Epithelial cell of prostate (primary cell): ENCODE measurements around the gene ICE1.
"Not testable (repeated sequence)": the region's sequence is repeated elsewhere in the genome, so short reads cannot be mapped to it uniquely, and the experiment has no call there.

Source experiments
- DNase-seq: peaks from one replicate; pipeline ENCODE4 v3.0.0-alpha.2; 2011; ENCODE audit warnings: low read depth, low spot score
- H3K27ac ChIP-seq: fragments of 450-650 bp; 2 replicates; pipeline ENCODE4 v1.5.1; 2017; ENCODE audit warnings: mild to moderate bottlenecking

ICE1 gene

DNA sequence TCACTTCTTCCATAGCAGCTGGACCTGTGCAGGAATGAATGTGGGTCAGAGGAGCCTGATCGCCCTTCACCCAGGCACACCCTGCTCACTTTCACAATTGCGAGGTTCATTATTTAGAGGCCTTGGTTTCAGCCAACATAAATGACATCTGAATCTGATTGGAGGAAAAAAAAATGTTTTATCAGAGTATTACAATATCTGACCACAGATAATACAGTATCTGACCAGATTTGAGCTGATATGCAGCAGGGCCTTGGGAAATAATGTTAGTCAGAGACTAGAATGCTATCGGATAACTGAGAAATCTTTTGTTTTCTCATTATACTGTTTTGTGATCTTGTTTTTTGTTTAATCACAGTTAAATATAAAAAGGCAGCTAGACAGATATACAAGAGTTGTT, 7.7 kb downstream of the ICE1 start:
- no peak overlapping the region for H3K27ac ChIP-seq
- no peak for DNase-seq

GRCh38 chr5:5432020-5432707, 9.7 kb downstream of the ICE1 start:
- DNase-seq: no peak
- peak overlapping the region; percentile 17 for H3K27ac ChIP-seq

DNA sequence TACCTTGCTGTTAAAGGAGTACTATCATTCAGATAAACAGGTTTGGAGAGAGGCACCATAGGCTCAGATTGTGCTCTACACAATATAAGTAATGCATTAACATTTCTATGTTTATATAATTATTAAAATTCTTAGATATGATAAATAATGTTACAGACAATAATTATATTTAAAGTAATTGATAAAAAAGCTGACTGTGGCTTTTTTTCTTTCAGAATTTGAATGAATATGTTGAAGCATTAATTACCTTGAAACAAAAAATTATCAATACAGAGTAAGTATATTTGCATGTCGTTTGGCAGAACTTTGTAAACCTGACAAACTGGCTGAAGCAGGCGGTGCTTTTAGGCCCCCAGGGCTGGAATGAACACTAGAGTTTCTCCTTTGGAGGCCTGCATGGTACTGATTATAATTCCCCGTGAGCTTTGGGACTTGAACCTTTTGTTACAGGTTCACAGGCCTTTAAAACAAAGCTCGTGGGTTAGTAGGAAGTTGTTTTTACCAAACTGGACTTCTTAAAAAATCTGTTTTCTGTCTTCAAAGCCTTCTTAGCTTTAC, 13.8 kb downstream of the ICE1 start:
- no peak for DNase-seq
- H3K27ac ChIP-seq: no peak overlapping the region

GRCh38 chr5:5437227-5438172, 15.0 kb downstream of the ICE1 start:
- H3K27ac ChIP-seq: no peak overlapping the region
- DNase-seq: no peak

DNA sequence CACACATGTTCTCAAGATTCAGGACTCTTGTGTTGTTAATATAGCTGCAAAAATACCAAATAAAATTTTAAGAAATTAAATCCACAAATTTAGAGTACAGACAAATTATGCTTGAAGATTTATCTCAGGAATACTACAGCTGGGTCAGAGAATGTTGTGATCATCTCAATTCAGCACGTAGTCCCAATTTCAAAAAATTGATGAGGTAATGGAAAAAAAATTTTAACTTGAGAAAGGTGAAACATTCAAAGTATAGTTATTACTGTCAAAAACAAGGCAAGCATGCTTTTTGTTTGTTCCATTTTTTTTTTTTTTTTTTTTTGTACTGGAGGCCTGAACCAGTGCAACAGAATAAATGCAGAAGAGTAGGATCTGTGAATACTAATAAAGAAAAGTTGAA, 29.4 kb downstream of the ICE1 start:
- no peak for DNase-seq
- no peak overlapping the region for H3K27ac ChIP-seq

DNA sequence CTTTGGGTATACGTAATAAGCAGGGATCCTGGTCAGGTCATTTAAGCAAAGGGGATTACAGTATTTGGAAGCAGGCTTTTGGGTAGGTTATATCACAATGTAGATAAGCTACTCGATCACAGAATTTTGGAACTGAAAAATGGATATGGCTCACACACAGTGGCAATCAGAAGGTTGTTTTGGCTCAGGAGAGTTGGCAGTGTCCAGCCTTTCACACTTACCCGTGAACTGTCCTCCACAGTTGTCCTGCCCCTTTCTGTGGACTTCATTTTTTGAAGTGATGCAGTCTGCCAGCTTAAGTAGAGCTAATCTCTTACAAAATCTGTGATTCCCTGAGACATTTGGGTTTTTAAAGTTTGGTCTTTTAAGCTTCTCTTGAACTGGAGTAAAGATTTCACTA, 30.7 kb downstream of the ICE1 start:
- no peak for DNase-seq

GRCh38 chr5:5454391-5454790, 31.9 kb downstream of the ICE1 start:
- H3K27ac ChIP-seq: no peak overlapping the region
- no peak for DNase-seq

More for the DNA sequence above, 30.7 kb downstream of the ICE1 start:
- H3K27ac ChIP-seq: no peak overlapping the region

- H3K27ac ChIP-seq: no peak overlapping the region
These were observed 34.4 kb downstream of the ICE1 start for GRCh38 chr5:5456858-5457257.

DNA sequence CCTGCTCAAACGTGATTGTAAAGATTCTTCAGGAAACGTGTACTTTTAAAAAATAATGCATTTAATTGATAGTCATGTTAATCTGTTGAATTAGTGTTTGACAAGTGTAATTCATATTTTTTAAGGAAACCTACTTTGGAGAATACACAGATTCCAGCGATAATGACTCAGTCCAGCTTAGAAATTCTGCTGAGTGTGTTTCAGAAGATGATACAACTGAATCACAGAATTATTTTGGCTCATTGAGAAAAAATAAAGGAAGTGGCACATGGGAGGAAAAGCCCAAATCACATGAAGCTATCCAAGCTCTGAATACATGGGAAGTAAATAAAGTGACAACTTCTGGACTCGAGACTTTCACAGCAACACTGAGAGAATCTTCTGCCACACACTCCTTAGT, 37.8 kb downstream of the ICE1 start:
- DNase-seq: no peak

More at GRCh38 chr5:5456858-5457257, 34.4 kb downstream of the ICE1 start:
- DNase-seq: no peak

GRCh38 chr5:5461012-5461411, 38.5 kb downstream of the ICE1 start:
- no peak overlapping the region for H3K27ac ChIP-seq
- DNase-seq: peak; percentile 3

More for the DNA sequence above, 37.8 kb downstream of the ICE1 start:
- H3K27ac ChIP-seq: no peak overlapping the region

DNA sequence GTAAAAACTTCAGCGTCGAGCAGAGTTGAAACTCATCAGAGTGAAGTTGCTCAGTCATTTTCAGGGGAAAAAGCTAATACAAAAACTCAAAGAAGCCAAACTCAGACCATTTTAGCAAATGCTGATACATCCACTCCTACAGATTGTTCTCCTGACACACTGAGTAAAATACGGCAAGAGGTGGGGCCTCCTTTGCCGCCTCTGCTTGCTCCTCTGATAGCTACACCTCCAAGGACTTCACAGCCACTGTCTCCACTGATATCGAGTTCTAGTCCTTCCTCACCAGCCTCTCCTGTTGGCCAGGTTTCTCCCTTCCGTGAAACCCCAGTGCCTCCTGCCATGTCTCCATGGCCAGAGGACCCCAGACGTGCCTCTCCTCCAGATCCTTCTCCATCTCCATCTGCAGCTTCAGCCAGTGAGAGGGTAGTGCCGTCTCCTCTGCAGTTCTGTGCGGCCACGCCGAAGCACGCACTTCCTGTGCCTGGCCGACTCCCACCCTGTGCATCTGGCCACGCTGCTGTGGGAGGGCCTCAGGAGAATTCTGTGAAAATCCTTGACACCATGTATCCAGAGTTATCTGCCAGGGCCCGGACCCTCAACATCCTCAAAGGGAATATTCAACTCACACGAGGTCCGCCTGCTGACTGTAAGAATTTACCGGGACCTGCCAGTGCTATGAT, 41.7 kb downstream of the ICE1 start:
- H3K27ac ChIP-seq: no peak overlapping the region
- DNase-seq: no peak

- no peak for DNase-seq
- H3K27ac ChIP-seq: no peak overlapping the region
These were observed 43.8 kb downstream of the ICE1 start for GRCh38 chr5:5466227-5466626.

DNA sequence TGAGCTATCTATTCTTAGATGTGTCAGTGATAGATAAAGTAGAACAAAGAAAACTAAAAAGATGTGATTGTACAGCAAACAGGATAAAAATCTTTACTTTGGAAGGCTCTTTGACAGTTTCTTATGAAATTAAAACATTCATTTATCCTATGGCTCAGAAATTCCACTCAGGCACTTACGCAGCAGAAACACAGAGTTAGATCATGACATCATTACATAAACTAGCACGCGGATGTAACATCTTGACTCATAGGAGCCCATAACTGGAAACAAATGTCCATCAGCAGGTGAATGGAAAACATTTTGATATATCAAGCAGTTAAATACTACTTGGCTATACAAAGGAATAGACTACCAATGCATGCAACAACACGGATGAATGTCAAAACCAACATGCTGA, 45.3 kb downstream of the ICE1 start:
- no peak for DNase-seq
- no peak overlapping the region for H3K27ac ChIP-seq

DNA sequence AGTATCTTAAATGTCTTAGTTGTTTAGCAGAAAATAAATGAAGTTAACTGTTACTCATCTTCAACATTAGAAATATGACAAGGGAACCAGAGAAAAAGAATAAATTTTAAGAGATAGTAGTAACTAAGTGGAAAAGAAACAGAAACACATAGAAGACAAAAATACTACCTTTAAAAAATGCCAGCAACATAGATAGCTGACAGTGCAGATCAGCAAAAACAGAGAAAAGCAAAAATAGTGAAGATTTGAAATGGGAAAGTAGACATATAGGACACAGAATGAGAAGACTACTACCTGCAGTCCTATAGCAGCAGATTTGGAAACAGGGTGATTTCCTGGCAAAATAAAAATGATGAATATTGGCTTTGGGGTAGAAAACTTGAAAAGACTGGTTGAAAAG, 48.5 kb downstream of the ICE1 start:
- H3K27ac ChIP-seq: no peak overlapping the region
- DNase-seq: no peak

DNA sequence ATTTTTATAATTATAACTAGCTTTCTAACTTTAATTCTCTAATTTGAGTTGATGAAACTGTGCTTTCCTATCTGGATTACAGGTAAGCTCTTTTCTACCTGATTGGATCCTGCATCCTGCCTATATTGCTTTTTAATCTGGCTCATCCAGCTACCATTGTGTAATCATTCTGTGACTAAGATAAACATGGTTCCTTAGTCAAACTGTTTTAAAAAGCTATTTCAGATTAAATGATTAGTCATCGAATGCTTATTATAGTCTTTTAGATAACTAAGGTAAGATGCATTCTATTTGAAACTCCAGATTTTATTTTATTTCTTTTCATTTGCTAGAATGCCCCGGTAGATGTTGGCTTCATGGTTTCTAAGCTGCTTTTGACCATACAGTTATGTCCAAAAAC, 50.7 kb downstream of the ICE1 start:
- no peak overlapping the region for H3K27ac ChIP-seq
- no peak for DNase-seq

DNA sequence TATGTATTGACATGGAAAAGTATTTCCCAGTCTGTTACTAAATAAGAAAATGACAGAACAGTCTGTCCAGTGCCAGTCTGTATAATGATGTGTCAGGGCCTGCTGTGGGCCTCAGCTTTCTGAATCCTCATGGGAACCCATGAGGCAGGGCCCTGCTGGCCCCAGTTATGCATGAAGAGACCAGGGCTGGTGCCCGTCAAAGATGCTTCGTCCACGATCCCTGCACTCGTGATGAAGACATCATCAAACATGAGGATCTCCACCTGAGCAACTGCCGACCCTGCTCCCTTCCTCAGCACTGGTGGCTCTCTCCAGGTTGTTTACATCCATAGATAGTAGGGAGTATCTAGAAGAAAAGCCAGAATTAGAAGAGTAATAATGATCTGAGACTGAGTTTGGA, 52.5 kb downstream of the ICE1 start:
- DNase-seq: no peak
- no peak overlapping the region for H3K27ac ChIP-seq

GRCh38 chr5:5475975-5476374, 53.5 kb downstream of the ICE1 start:
- DNase-seq: no peak

DNA sequence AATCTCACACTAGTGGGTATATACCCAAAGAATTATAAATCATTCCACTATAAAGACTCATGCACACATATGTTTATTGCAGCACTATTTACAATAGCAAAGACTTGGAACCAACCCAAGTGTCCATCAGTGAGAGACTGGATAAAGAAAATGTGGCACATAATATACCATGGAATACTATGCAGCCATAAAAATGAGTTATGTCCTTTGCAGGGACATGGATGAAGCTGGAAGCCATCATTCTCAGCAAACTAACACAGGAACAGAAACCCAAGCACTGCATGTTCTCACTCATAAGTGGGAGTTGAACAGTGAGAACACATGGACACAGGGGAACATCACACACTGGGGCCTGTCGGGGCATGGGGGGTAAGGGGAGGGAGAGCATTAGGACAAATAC, 57.1 kb downstream of the ICE1 start:
- H3K27ac ChIP-seq, DNase-seq: not testable (repeated sequence)

More at GRCh38 chr5:5475975-5476374, 53.5 kb downstream of the ICE1 start:
- no peak overlapping the region for H3K27ac ChIP-seq

DNA sequence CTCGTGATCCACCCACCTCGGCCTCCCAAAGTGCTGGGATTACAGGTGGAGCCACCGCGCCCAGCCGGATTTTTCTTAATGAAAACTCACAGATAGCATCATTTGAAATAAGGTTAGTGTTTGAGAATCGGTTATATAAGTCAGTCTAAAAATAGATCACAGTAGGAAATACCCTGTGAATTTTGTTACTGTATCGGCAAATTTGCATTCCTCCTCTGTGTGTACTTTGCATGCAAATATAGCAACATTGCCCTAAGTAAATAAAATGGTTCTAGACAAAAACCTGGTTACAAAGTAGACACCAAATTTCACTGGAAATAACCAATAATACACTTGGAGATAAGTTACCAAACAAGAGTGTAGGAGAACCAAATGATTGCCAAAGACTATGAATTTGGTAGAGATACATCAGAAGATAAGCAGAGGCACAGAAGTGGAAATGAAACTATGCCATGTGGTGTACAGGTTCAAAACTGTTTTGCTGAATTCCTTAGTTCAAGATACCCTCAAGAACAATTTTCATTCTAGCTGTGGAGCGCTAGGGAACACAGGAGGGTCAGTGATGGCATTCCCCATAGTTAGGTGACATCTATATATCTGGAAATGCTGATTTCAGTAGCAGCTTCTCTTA, 58.1 kb downstream of the ICE1 start:
- no peak overlapping the region for H3K27ac ChIP-seq
- DNase-seq: no peak

GRCh38 chr5:5481206-5481605, 58.7 kb downstream of the ICE1 start:
- no peak for DNase-seq
- no peak overlapping the region for H3K27ac ChIP-seq
